GM23338 (cell line): ENCODE measurements around the gene POU3F3.

Source experiments
- CREB1 ChIP-seq: fragments of 250-450 bp; sonication (Bioruptor Pico); IDR thresholded peaks from 2 replicates; pipeline ENCODE4 v1.5.0; 2020; ENCODE audit warnings: low read depth, mild to moderate bottlenecking, moderate library complexity
- CTCF ChIP-seq, 2 experiments: fragments of 200-600 bp in 1 of 2; sonication (generic) in 1 of 2; conservative IDR thresholded peaks; 2 replicates each; pipeline versions ENCODE4 v1.5.1 to v1.6.1; 2016 to 2017; ENCODE audit warnings: antibody characterized with exemption in 2 of 2, low read depth in 2 of 2, mild to moderate bottlenecking in 2 of 2, moderate library complexity in 1 of 2
- EZH2 ChIP-seq: fragments of 200-600 bp; sonication (generic); IDR thresholded peaks from one replicate; pipeline ENCODE4 v1.8.0; 2017; ENCODE audit warnings: antibody characterized with exemption, mild to moderate bottlenecking, low read depth; ENCODE audit not compliant: unreplicated experiment
- EZH2phosphoT487 ChIP-seq: fragments of 200-600 bp; sonication (generic); IDR thresholded peaks from one replicate; pipeline ENCODE4 v1.8.1; 2018; ENCODE audit warnings: antibody characterized with exemption; ENCODE audit not compliant: unreplicated experiment
- JUNB ChIP-seq: IDR thresholded peaks from one replicate; pipeline ENCODE4 v1.6.1; 2016; ENCODE audit warnings: antibody characterized with exemption; ENCODE audit not compliant: unreplicated experiment
- NANOG ChIP-seq: IDR thresholded peaks from 2 replicates; pipeline ENCODE4 v1.6.1; 2016; ENCODE audit warnings: antibody characterized with exemption, borderline replicate concordance
- POLR2AphosphoS5 ChIP-seq: IDR thresholded peaks from 2 replicates; pipeline ENCODE4 v1.6.1; 2016; ENCODE audit warnings: antibody characterized with exemption, low read depth
- ZNF114 ChIP-seq: fragments of 250-450 bp; sonication (Bioruptor Pico); IDR thresholded peaks from 2 replicates; pipeline ENCODE4 v1.5.0; 2020; ENCODE audit warnings: mild to moderate bottlenecking, moderate library complexity
- ZNF331 ChIP-seq: fragments of 250-450 bp; sonication (Bioruptor Pico); IDR thresholded peaks from 2 replicates; pipeline ENCODE4 v1.5.0; 2020; ENCODE audit warnings: low read depth, mild to moderate bottlenecking, moderate library complexity
- TF ChIP-seq, protein P1 (sequence below): IDR thresholded peaks from one replicate; pipeline ENCODE4 v1.6.1; 2018; ENCODE audit warnings: antibody characterized with exemption; ENCODE audit not compliant: unreplicated experiment

GRCh38 chr2:104888489-104889258 lies 34.8 kb downstream of the POU3F3 start:
- TF ChIP-seq CTCF (conservative IDR thresholded peaks at IDR 0.05; ENCODE audit: low read depth in 2 of 2) (no peak), EZH2 (no peak), POLR2AphosphoS5 (no peak), NANOG (no peak), EZH2phosphoT487 (no peak), CREB1 (no peak), ZNF331 (CRISPR knock-in tag) (no peak), JUNB (no peak), ZNF114 (no peak)
- TF ChIP-seq, protein P1, sequence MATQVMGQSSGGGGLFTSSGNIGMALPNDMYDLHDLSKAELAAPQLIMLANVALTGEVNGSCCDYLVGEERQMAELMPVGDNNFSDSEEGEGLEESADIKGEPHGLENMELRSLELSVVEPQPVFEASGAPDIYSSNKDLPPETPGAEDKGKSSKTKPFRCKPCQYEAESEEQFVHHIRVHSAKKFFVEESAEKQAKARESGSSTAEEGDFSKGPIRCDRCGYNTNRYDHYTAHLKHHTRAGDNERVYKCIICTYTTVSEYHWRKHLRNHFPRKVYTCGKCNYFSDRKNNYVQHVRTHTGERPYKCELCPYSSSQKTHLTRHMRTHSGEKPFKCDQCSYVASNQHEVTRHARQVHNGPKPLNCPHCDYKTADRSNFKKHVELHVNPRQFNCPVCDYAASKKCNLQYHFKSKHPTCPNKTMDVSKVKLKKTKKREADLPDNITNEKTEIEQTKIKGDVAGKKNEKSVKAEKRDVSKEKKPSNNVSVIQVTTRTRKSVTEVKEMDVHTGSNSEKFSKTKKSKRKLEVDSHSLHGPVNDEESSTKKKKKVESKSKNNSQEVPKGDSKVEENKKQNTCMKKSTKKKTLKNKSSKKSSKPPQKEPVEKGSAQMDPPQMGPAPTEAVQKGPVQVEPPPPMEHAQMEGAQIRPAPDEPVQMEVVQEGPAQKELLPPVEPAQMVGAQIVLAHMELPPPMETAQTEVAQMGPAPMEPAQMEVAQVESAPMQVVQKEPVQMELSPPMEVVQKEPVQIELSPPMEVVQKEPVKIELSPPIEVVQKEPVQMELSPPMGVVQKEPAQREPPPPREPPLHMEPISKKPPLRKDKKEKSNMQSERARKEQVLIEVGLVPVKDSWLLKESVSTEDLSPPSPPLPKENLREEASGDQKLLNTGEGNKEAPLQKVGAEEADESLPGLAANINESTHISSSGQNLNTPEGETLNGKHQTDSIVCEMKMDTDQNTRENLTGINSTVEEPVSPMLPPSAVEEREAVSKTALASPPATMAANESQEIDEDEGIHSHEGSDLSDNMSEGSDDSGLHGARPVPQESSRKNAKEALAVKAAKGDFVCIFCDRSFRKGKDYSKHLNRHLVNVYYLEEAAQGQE: no peak
